Measurements from ENCODE around the gene SSTR4. TPM values are rescaled to one million over a fixed set of nuclear protein-coding genes. Genes with fewer than 3 reads are reported as not detected.

SSTR4 gene
- total RNA-seq, 1 experiment from 2014 or later = not detected

- POLR2A ChIA-PET = no interaction called here
- Mint-ChIP-seq H3K27me3 (ENCODE audit: low read depth) (no peaks in the 10 kb centered on the region), H3K36me3 (no peaks in the 10 kb centered on the region), H3K9me3 (no peaks in the 10 kb centered on the region), H3K4me3 (no peak overlapping the region), H3K27ac (no peak overlapping the region), H3K4me1 (peaks cover 22% of the 10 kb centered on the region)
- ATAC-seq (no peak), DNase-seq (ENCODE audit: low spot score) (no peak)
- CTCF ChIA-PET = interaction anchor here (1.9 kb wide), 1 partner anchor 17 kb away, joined by 4 read pairs; no protein-coding TSS in a partner anchor
- TF ChIP-seq ZNF396 (CRISPR knock-in tag; IDR thresholded peaks at IDR 0.05; ENCODE audit: borderline replicate concordance) = no peak
- no peak for TF ChIP-seq KAT7 (CRISPR knock-in tag; IDR thresholded peaks at IDR 0.05; ENCODE audit: borderline replicate concordance)
- TF ChIP-seq IRF2 (CRISPR knock-in tag; IDR thresholded peaks at IDR 0.05; ENCODE audit: borderline replicate concordance, low read depth) = no peak
- TF ChIP-seq SMAD3 (CRISPR knock-in tag; IDR thresholded peaks at IDR 0.05; ENCODE audit: borderline replicate concordance) = no peak
- no peak for TF ChIP-seq SOX15 (CRISPR knock-in tag; IDR thresholded peaks at IDR 0.05)
- no peak for TF ChIP-seq ZNF423 (CRISPR knock-in tag; IDR thresholded peaks at IDR 0.05)
- no peak for TF ChIP-seq ZSCAN18 (CRISPR knock-in tag; IDR thresholded peaks at IDR 0.05)
- TF ChIP-seq ZNF219 (CRISPR knock-in tag; IDR thresholded peaks at IDR 0.05; ENCODE audit: borderline replicate concordance) = no peak
- no peak for TF ChIP-seq ZNF263 (CRISPR knock-in tag; IDR thresholded peaks at IDR 0.05; ENCODE audit: low read depth)
- TF ChIP-seq, protein P1, sequence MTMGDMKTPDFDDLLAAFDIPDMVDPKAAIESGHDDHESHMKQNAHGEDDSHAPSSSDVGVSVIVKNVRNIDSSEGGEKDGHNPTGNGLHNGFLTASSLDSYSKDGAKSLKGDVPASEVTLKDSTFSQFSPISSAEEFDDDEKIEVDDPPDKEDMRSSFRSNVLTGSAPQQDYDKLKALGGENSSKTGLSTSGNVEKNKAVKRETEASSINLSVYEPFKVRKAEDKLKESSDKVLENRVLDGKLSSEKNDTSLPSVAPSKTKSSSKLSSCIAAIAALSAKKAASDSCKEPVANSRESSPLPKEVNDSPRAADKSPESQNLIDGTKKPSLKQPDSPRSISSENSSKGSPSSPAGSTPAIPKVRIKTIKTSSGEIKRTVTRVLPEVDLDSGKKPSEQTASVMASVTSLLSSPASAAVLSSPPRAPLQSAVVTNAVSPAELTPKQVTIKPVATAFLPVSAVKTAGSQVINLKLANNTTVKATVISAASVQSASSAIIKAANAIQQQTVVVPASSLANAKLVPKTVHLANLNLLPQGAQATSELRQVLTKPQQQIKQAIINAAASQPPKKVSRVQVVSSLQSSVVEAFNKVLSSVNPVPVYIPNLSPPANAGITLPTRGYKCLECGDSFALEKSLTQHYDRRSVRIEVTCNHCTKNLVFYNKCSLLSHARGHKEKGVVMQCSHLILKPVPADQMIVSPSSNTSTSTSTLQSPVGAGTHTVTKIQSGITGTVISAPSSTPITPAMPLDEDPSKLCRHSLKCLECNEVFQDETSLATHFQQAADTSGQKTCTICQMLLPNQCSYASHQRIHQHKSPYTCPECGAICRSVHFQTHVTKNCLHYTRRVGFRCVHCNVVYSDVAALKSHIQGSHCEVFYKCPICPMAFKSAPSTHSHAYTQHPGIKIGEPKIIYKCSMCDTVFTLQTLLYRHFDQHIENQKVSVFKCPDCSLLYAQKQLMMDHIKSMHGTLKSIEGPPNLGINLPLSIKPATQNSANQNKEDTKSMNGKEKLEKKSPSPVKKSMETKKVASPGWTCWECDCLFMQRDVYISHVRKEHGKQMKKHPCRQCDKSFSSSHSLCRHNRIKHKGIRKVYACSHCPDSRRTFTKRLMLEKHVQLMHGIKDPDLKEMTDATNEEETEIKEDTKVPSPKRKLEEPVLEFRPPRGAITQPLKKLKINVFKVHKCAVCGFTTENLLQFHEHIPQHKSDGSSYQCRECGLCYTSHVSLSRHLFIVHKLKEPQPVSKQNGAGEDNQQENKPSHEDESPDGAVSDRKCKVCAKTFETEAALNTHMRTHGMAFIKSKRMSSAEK (CRISPR knock-in tag; IDR thresholded peaks at IDR 0.05; ENCODE audit: borderline replicate concordance) = no peak
- TF ChIP-seq ELF4 (CRISPR knock-in tag; IDR thresholded peaks at IDR 0.05; ENCODE audit: low read depth) = no peak
Measured at GRCh38 chr20:23068283-23068682, 33.2 kb downstream of the SSTR4 start.

GRCh38 chr20:23069108-23069507 lies 34.0 kb downstream of the SSTR4 start:
- H3K36me3 Mint-ChIP-seq = no peaks in the 10 kb centered on the region
- no peaks in the 10 kb centered on the region for H3K27me3 Mint-ChIP-seq (ENCODE audit: low read depth)
- no peak for DNase-seq (ENCODE audit: low spot score)
- H3K27ac Mint-ChIP-seq = no peak overlapping the region
- H3K4me3 Mint-ChIP-seq = no peak overlapping the region
- TF ChIP-seq PRRX2 (CRISPR knock-in tag; IDR thresholded peaks at IDR 0.05) (no peak), ELF4 (CRISPR knock-in tag; IDR thresholded peaks at IDR 0.05; ENCODE audit: low read depth) (no peak), GABPB1 (CRISPR knock-in tag; IDR thresholded peaks at IDR 0.05) (no peak), SOX15 (CRISPR knock-in tag; IDR thresholded peaks at IDR 0.05) (no peak), NR2C2 (CRISPR knock-in tag; IDR thresholded peaks at IDR 0.05) (no peak), JAZF1 (CRISPR knock-in tag; IDR thresholded peaks at IDR 0.05) (no peak), ZNF121 (CRISPR knock-in tag; IDR thresholded peaks at IDR 0.05) (no peak), ZNF671 (CRISPR knock-in tag; IDR thresholded peaks at IDR 0.05) (no peak), ESRRA (CRISPR knock-in tag; IDR thresholded peaks at IDR 0.05; ENCODE audit: borderline replicate concordance) (no peak), FOXJ3 (CRISPR knock-in tag; IDR thresholded peaks at IDR 0.05; ENCODE audit: borderline replicate concordance) (no peak), GTF2I (CRISPR knock-in tag; conservative IDR thresholded peaks at IDR 0.05) (no peak), CREM (CRISPR knock-in tag; IDR thresholded peaks at IDR 0.05) (no peak), ZNF317 (CRISPR knock-in tag; IDR thresholded peaks at IDR 0.05; ENCODE audit: borderline replicate concordance, low read depth) (no peak), SMAD3 (CRISPR knock-in tag; IDR thresholded peaks at IDR 0.05; ENCODE audit: borderline replicate concordance) (no peak), ZNF138 (CRISPR knock-in tag; conservative IDR thresholded peaks at IDR 0.05) (no peak), USF1 (CRISPR knock-in tag; IDR thresholded peaks at IDR 0.05) (no peak)
- CTCF ChIA-PET = interaction anchor here (1.1 to 1.9 kb wide), 2 partner anchors 10 to 18 kb away, joined by 3 to 4 read pairs; no protein-coding TSS in a partner anchor
- no peaks in the 10 kb centered on the region for H3K9me3 Mint-ChIP-seq
- H3K4me1 Mint-ChIP-seq = peaks cover 15% of the 10 kb centered on the region
- no peak for ATAC-seq
- POLR2A ChIA-PET = no interaction called here

Measured in WTC11 (cell line).